ENCODE data around the gene ZNF653. TPM values are rescaled to one million over a fixed set of nuclear protein-coding genes. Genes with fewer than 3 reads are reported as not detected.
A peak's percentile ranks its signal among the peaks of the same experiment; 100 is the strongest.

ZNF653 gene
- total and polyA plus RNA-seq, 9 of the 15 experiments (the other 6 are each of a cell fraction or from before 2014, with no cell fraction given) = 1.6 to 8.0 (median 4.2) TPM; not detected in 2

- no peak for TF ChIP-seq CLOCK (CRISPR knock-in tag; IDR thresholded peaks at IDR 0.05; ENCODE audit: borderline replicate concordance)
- TF ChIP-seq POLR2AphosphoS2 (IDR thresholded peaks at IDR 0.05; ENCODE audit: low read length) = no peak
- TF ChIP-seq MEIS2 (IDR thresholded peaks at IDR 0.05; ENCODE audit: partially characterized antibody) = no peak
- TF ChIP-seq ATF2 (CRISPR knock-in tag; IDR thresholded peaks at IDR 0.05) = no peak
- TF ChIP-seq STAT5B (CRISPR knock-in tag; IDR thresholded peaks at IDR 0.05) = no peak
- TF ChIP-seq HDAC1 (IDR thresholded peaks at IDR 0.05) = no peak
- TF ChIP-seq AFF1 (IDR thresholded peaks at IDR 0.05; ENCODE audit: low read depth in 1 of 2, partially characterized antibody in 2 of 2) = no peak
- TF ChIP-seq TCF7L2 (IDR thresholded peaks at IDR 0.05; ENCODE audit: low read depth, low read length) = no peak
- no peak for TF ChIP-seq ARID3B (CRISPR knock-in tag; IDR thresholded peaks at IDR 0.05; ENCODE audit: borderline replicate concordance)
- no peak for TF ChIP-seq GABPA (tag; conservative IDR thresholded peaks at IDR 0.05; ENCODE audit: low read depth)
- TF ChIP-seq SMARCA4 (IDR thresholded peaks at IDR 0.05) = peak; percentile 65
- TF ChIP-seq POLR2B (IDR thresholded peaks at IDR 0.05; ENCODE audit: low read depth, partially characterized antibody) = no peak
- no peak for TF ChIP-seq ZBTB12 (CRISPR knock-in tag; IDR thresholded peaks at IDR 0.05)
- TF ChIP-seq TFAP4 (CRISPR knock-in tag; IDR thresholded peaks at IDR 0.05; ENCODE audit: borderline replicate concordance) = peak; percentile 58; the same call in 1 of the 2 replicates
These were observed 9.1 kb downstream of the ZNF653 start (continued) for GRCh38 chr19:11496391-11497163.

Measured in K562 (cell line).